ENCODE data around the gene CD8A.

GRCh38 chr2:86774862-86775261 is 15.9 kb downstream of the CD8A start:
- TF ChIP-seq GATA2 (IDR thresholded peaks at IDR 0.05; ENCODE audit: low read depth, low read length) (no peak), GATA3 (IDR thresholded peaks at IDR 0.05; ENCODE audit: low read depth, low read length) (no peak)
